HG03378 (cell line): Measurements from ENCODE around the gene METTL23.

Experiments used
- ATAC-seq: cut with Tn5 transposase; IDR thresholded peaks from one replicate; pipeline ENCODE4 v1.9.1; 2021; ENCODE audit warnings: mild to moderate bottlenecking, moderate library complexity; ENCODE audit not compliant: unreplicated experiment

METTL23 gene

GRCh38 chr17:76726776-76727718, at the start of gene METTL23:
Gene METTL23, plus strand, starts transcription at chr17:76726839. Its CDS starts 2,872 bp downstream, at chr17:76729711.
- ATAC-seq: peak; percentile 32

- ATAC-seq: no peak
Measured at GRCh38 chr17:76677406-76677805, 49.2 kb upstream of the METTL23 start.

- ATAC-seq: no peak
Measured at GRCh38 chr17:76678330-76678729, 48.3 kb upstream of the METTL23 start.

GRCh38 chr17:76679239-76679638, 47.4 kb upstream of the METTL23 start:
- no peak for ATAC-seq

- no peak for ATAC-seq
Measured at GRCh38 chr17:76681222-76682137, 45.2 kb upstream of the METTL23 start.

GRCh38 chr17:76682296-76682695, 44.3 kb upstream of the METTL23 start:
- ATAC-seq: no peak

GRCh38 chr17:76683011-76683755, 43.5 kb upstream of the METTL23 start:
- ATAC-seq: no peak

GRCh38 chr17:76683921-76684745, 42.5 kb upstream of the METTL23 start:
- ATAC-seq: no peak

- ATAC-seq: no peak
Measured at GRCh38 chr17:76684756-76685155, 41.9 kb upstream of the METTL23 start.

- no peak for ATAC-seq
Measured at GRCh38 chr17:76685366-76685765, 41.3 kb upstream of the METTL23 start.

GRCh38 chr17:76685846-76686245, 40.8 kb upstream of the METTL23 start:
- no peak for ATAC-seq

- no peak for ATAC-seq
Measured at GRCh38 chr17:76686538-76687297, 39.9 kb upstream of the METTL23 start.

- no peak for ATAC-seq
Measured at GRCh38 chr17:76687298-76688164, 39.1 kb upstream of the METTL23 start.

GRCh38 chr17:76688165-76688622, 38.4 kb upstream of the METTL23 start:
- no peak for ATAC-seq

- ATAC-seq: no peak
Measured at GRCh38 chr17:76689859-76690258, 36.8 kb upstream of the METTL23 start.

- ATAC-seq: no peak
Measured at GRCh38 chr17:76690596-76691280, 35.9 kb upstream of the METTL23 start.

GRCh38 chr17:76691379-76692191, 35.1 kb upstream of the METTL23 start:
- ATAC-seq: no peak
